CD4-positive, alpha-beta T cell treated with Interleukin-6 at 100 ng/mL for 8 hours (primary cell): ENCODE measurements around the gene RHBG.
"Not testable (repeated sequence)": the region's sequence is repeated elsewhere in the genome, so short reads cannot be mapped to it uniquely, and the experiment has no call there.

Source experiments
- DNase-seq: peaks from one replicate; pipeline ENCODE4 v3.0.0-alpha.2; 2020; ENCODE audit warnings: mixed read lengths, low spot score

Gene RHBG

GRCh38 chr1:156368889-156369684, at the start of gene RHBG:
RHBG (plus strand) TSS chr1:156369211; CDS start chr1:156369250, 39 bp downstream.
- DNase-seq = no peak

GRCh38 chr1:156319664-156320063, 49.3 kb upstream of the RHBG start:
- no peak for DNase-seq

- no peak for DNase-seq
Observed at GRCh38 chr1:156320560-156320959, 48.5 kb upstream of the RHBG start.

GRCh38 chr1:156323179-156323578, 45.8 kb upstream of the RHBG start:
- not testable (repeated sequence) for DNase-seq

- DNase-seq = no peak
Observed at GRCh38 chr1:156336242-156336641, 32.8 kb upstream of the RHBG start.

GRCh38 chr1:156337052-156337887, 31.7 kb upstream of the RHBG start:
- no peak for DNase-seq

GRCh38 chr1:156337888-156338179, 31.2 kb upstream of the RHBG start:
- no peak for DNase-seq

- DNase-seq = peak; percentile 99
Observed at GRCh38 chr1:156338180-156338976, 30.6 kb upstream of the RHBG start, which contains the start of the genes CCT3 and TSACC. CCT3 (minus strand) TSS chr1:156338292; CDS start chr1:156338184, 108 bp downstream. TSACC (plus strand) TSS chr1:156338526; CDS start chr1:156339758, 1,232 bp downstream.

GRCh38 chr1:156342166-156342955, 26.6 kb upstream of the RHBG start:
- no peak for DNase-seq

GRCh38 chr1:156344409-156344808, 24.6 kb upstream of the RHBG start:
- no peak for DNase-seq

GRCh38 chr1:156346035-156346434, 23.0 kb upstream of the RHBG start:
- not testable (repeated sequence) for DNase-seq

GRCh38 chr1:156346636-156347035, 22.4 kb upstream of the RHBG start:
- DNase-seq = no peak

- no peak for DNase-seq
Observed at GRCh38 chr1:156347331-156347730, 21.7 kb upstream of the RHBG start.

GRCh38 chr1:156352481-156352880, 16.5 kb upstream of the RHBG start:
- not testable (repeated sequence) for DNase-seq

- no peak for DNase-seq
Observed at GRCh38 chr1:156356262-156356874, 12.6 kb upstream of the RHBG start.

- peak; percentile 69 for DNase-seq
Observed at GRCh38 chr1:156356875-156357534, 12.0 kb upstream of the RHBG start.

GRCh38 chr1:156357977-156358376, 11.0 kb upstream of the RHBG start:
- no peak for DNase-seq

GRCh38 chr1:156358641-156359040, 10.4 kb upstream of the RHBG start:
- DNase-seq = no peak

GRCh38 chr1:156359249-156359648, 9.8 kb upstream of the RHBG start:
- DNase-seq = no peak

- no peak for DNase-seq
Observed at GRCh38 chr1:156359973-156360372, 9.0 kb upstream of the RHBG start.
